GM19238 (cell line): ENCODE data around the gene FBXO48.
A peak's percentile ranks its signal among the peaks of the same experiment; 100 is the strongest.
"Not testable (repeated sequence)": the region's sequence is repeated elsewhere in the genome, so short reads cannot be mapped to it uniquely, and the experiment has no call there.

Experiments
- DNase-seq: peaks from one replicate; pipeline ENCODE4 v3.0.0; 2011; ENCODE audit warnings: low spot score; ENCODE audit not compliant: insufficient read length

Gene FBXO48

GRCh38 chr2:68472796-68473414 lies 5.8 kb upstream of the FBXO48 start:
- no peak for DNase-seq

GRCh38 chr2:68471385-68471784 lies 4.3 kb upstream of the FBXO48 start:
- DNase-seq = no peak

GRCh38 chr2:68469935-68470334 lies 2.8 kb upstream of the FBXO48 start:
- no peak for DNase-seq

- DNase-seq = no peak
These were observed 1.7 kb upstream of the FBXO48 start for GRCh38 chr2:68468801-68469200.

- DNase-seq = no peak
These were observed 367 bp downstream of the FBXO48 start for GRCh38 chr2:68466778-68467076.

GRCh38 chr2:68466361-68466777 lies 725 bp downstream of the FBXO48 start:
- no peak for DNase-seq

- DNase-seq = no peak
These were observed 1.8 kb downstream of the FBXO48 start for GRCh38 chr2:68465081-68465916.

- DNase-seq = no peak
These were observed 2.4 kb downstream of the FBXO48 start for GRCh38 chr2:68464651-68465050.

- no peak for DNase-seq
These were observed 3.7 kb downstream of the FBXO48 start for GRCh38 chr2:68463287-68463877.

GRCh38 chr2:68458981-68459380 lies 8.1 kb downstream of the FBXO48 start:
- DNase-seq = no peak

- DNase-seq = no peak
These were observed 10.9 kb downstream of the FBXO48 start for GRCh38 chr2:68456198-68456597.

GRCh38 chr2:68454719-68455118 lies 12.4 kb downstream of the FBXO48 start:
- DNase-seq = no peak

- no peak for DNase-seq
These were observed 13.2 kb downstream of the FBXO48 start for GRCh38 chr2:68453761-68454360.

- DNase-seq = no peak
These were observed 14.8 kb downstream of the FBXO48 start for GRCh38 chr2:68452158-68452900.

GRCh38 chr2:68448671-68449653 lies 18.1 kb downstream of the FBXO48 start:
- DNase-seq = no peak

- no peak for DNase-seq
These were observed 20.0 kb downstream of the FBXO48 start for GRCh38 chr2:68447118-68447517.

- not testable (repeated sequence) for DNase-seq
These were observed 20.7 kb downstream of the FBXO48 start for GRCh38 chr2:68446425-68446824.

GRCh38 chr2:68441994-68442322 lies 25.1 kb downstream of the FBXO48 start:
- DNase-seq = no peak

- peak; percentile 61 for DNase-seq
These were observed 25.7 kb downstream of the FBXO48 start for GRCh38 chr2:68441179-68441993.
